HG02588 (cell line): Measurements from ENCODE around the gene GRIA3.

ENCODE experiments used
- ATAC-seq: cut with Tn5 transposase; IDR thresholded peaks from one replicate; pipeline ENCODE4 v1.9.1; 2021; ENCODE audit warnings: mild to moderate bottlenecking, moderate library complexity; ENCODE audit not compliant: unreplicated experiment

GRIA3 gene

DNA sequence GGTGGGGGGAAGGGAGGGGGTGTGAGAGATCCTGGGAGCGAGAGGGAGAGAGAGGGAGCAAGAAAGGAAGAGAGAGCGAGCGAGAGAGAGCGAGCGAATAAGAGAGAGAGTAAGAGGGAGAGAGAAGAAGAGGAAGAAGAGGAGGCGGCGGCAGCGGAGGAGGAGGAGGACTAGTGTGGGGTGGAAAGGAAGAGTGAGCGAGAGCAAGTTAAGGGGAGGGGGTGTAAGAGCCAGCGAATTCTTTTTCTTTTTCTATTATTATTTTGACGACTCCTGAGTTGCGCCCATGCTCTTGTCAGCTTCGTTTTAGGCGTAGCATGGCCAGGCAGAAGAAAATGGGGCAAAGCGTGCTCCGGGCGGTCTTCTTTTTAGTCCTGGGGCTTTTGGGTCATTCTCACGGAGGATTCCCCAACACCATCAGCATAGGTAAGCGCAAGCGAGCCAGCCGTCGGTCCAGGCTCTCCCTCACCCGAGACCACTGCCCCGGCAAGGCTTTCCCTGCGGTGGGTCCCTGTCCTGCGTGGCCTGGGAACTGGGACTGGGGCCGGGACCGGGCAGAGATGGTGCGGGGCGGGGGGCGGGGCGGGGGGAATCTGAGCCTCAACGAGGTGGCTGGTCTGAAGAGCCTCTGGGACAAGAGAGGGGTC is at the start of gene GRIA3:
Gene GRIA3 (plus strand): TSS at position 60 of the 647 bp plus-strand sequence. CDS start 258 bp downstream, at position 318.
- ATAC-seq = no peak

GRCh38 chrX:123138473-123138872 is 45.6 kb upstream of the GRIA3 start:
- no peak for ATAC-seq

DNA sequence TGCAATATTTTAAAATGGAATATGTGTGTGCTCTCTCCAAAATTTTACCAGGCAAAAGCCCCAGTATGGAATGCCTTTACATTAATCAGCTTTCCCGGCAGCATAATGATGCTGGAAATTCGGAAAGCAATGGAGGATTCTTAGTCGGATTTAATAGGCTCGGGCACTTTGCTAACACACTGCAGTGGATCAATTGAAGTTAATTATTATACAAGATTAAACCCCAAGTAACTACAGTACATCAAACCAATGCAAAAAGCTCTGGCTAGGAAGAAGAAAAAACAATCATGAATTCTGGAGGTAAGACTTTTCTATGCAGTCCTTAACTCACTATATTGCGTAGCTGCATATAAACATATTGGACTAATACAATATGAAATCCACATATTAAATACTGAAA is 43.6 kb upstream of the GRIA3 start:
- ATAC-seq = no peak

GRCh38 chrX:123140904-123141303 is 43.2 kb upstream of the GRIA3 start:
- ATAC-seq = no peak

DNA sequence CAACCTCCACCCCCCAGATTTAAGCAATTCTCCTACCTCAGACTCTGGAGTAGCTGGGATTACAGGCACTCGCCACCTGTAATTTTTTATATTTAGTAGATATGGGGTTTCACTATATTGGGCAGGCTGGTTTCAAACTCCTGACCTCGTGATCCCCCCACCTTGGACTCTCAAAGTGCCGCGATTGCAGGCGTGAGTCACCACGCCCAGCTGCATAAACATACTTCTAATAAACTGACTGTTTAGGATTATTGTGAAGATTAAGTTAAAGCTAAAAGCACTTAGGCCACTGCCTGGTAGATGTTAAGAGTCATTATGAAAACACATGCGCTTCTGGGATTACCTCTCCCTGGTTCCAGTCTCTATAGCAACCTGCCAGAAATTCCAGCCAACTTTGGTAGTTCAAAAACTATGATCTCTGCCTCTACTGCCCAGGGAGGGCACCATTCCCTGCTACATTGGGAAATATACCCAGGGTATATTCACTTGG is 30.2 kb upstream of the GRIA3 start:
- ATAC-seq = no peak

GRCh38 chrX:123155327-123155726 is 28.8 kb upstream of the GRIA3 start:
- ATAC-seq = no peak

- no peak for ATAC-seq
Measured at GRCh38 chrX:123157586-123157985, 26.5 kb upstream of the GRIA3 start.

DNA sequence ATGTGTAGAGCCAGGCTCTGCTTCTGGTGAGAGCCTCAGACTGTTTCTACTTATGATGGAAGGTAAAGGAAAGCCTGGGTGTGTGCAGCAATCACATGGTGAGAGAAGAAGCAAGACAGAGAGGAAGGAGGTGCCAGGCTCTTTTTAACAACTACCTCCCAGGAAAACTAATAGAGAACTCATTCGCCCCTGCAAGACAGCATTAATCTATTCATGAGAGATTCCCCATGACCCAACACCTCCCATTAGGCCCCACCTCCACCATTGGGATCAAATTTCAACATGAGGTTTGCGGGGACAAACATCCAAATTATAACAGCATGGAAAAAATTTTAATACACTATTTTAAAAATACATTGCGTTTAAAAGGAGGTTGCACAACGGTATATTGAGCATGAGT is 24.7 kb upstream of the GRIA3 start:
- no peak for ATAC-seq

- ATAC-seq = no peak
Measured at GRCh38 chrX:123167621-123168020, 16.5 kb upstream of the GRIA3 start.

GRCh38 chrX:123169247-123169901 is 14.7 kb upstream of the GRIA3 start:
- no peak for ATAC-seq

DNA sequence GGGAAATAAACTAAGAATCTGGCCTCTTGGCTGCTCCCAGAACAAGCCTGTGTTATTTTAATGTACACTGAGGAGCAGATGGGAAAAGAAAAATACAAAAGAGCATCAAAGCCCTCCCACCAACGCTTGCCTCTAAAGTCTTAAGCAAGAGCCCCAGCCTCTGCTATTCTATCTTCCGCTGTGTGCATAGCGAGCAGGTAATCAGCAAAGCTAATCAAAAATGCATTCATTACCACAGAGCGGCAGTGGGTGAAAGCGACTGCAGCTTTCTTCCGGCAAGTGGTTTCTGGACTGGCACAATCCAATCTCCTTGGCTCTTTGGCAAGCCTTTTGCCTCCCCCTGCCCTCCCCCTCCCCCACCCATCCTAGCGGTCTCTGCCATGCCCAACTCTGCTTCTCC is 13.5 kb upstream of the GRIA3 start:
- ATAC-seq = no peak

DNA sequence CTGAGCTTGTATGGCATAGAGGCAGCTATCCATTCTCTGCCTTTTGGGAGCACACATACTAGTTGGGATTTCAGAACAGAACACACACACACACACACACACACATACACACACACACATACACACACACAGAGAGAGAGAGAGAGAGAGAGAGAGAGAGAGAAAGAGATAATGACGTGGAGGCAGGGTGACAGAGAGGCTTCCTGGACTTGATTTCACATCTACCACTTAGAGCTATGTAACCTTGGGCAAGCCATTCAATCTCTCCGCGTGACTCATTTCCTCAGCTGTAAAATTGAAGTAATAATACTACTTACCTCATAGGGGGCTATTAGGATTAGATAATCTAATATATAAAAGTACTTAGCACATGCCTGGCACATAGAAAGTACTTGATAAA is 12.3 kb upstream of the GRIA3 start:
- ATAC-seq = no peak

DNA sequence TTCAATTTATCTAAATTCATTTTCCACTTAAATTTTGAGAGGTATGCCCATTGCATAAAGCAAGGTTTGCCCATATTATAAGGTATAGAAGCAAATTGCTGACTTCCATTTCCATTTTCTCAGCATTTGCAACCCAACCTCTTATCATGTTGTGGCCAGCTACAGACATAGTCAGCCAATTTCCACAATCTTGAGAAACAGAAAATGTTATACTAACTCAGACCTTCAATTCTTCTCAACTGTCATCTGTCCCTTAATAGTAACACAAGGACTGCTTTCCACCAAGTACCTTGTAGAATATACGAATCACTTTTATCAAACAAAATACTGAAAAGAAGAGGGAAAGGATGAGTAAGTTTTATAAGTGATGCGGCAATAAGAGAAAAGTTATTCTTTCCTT is 11.2 kb upstream of the GRIA3 start:
- ATAC-seq = no peak

DNA sequence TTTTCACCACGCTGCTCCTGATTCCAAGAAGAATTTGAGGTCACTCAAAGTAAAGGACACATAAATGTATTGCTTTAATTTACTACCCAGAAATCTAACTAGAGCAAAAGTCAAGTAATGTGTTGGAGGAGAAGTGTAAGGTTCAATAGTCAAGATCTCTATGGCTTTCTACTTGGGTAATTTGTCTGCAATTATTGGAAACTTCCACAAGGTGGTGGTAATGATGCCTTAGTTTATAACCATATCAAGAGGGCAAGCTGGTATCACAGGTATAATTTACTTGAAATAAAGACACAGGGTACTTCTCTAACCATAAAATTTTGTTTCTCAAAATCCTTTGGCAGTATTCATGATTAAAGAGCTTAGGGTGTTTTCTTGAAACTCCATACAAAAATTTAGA is 10.2 kb upstream of the GRIA3 start:
- no peak for ATAC-seq

DNA sequence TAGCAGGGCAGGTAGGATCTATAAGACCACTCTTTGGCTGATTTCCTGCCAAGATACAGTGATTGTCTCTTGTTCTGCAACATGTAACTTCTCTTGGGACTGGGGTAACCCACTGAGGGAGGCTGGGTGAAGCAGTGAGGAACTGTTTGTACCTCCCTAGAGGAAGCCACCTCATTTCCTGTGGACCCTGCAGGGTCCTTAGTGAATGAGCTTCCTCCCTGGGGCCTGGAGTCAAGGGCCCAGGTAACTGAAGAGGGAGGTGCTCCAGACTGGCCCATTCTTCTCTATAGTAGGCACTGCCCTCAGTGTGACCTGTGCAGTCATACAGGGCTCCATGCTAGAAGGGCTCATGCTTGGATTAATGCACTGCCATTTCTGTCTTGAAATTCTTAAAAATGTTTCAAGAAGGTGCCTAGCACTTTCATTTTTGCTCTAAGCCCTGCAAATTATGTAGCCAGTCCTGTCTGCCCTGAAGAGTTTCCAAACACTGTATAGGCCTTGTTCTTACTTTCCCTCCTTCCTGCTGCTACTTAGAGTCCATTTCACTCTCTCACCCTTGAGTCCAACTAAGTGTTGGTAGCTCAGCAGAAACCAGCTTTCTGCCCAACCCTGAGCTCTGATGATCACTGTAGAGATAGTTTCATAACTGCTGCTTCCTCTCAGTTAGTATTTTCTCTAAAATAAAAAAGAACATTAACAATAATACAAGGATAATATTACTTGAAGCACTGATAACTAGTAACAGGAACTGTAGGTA is 8.5 kb upstream of the GRIA3 start:
- ATAC-seq = no peak

DNA sequence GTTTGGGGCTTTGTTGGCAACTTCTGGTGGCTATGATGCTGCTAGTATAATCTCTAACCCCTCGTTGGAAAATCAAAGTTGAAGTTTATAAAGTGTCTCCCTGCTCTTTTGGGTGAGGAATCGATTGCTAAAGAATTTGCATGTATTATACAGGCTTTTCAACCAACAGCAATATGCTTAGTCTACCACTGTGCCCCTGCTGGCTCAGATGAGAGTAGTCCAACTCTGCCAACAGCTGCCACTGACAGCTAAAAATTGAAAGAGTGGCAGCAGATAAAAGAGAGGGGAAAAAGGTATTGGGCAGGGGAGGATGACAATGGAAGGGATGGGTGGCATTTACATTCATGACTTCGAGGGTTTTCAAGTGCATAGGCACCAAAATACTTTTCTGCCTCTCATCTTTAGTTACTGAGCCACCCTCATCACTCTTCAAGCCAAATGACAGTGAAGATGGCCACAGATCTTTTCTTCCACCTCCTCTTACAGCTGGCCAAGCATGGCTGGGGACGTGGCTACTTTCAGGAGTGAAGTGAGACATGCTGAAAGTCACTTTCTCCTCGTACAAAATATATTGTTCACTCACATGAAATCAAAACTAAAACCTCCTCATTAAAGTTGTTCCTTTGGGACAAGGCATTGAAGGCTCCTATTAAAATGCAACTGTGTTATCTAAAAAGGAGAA is 2.7 kb upstream of the GRIA3 start:
- no peak for ATAC-seq

DNA sequence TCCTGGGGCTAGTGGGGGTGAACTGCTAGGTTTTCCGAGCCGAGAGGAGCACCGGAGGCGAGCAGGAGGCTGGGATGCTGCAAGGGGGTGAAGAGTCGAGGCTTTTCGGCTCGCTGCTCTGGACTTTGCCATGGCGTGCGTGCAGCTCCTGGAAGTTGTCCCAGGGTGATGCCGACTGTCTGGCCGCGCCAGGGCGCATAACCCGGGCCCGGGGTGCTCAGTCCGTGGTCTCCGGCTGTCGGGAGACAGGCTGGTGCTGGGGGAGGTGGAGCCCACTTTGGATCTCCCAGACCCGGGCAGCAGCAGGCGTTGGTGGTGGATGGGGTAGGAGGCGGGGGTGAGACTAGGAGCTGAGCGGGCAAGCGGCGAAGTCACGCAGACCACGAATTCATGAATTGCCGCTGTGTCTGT is 793 bp downstream of the GRIA3 start:
- no peak for ATAC-seq

DNA sequence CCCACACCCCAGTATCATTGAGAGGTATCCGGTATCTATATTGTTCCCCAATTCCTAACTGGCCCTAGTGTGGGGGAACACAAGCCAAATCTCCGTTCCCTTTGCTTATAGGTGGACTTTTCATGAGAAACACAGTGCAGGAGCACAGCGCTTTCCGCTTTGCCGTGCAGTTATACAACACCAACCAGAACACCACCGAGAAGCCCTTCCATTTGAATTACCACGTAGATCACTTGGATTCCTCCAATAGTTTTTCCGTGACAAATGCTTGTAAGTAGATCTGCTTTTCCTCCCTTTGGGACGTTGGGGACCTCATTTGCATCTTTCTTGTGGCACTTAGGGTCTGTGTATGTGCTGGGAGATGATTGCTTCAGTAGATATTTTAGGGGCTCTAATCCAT is 1.6 kb downstream of the GRIA3 start:
- ATAC-seq = no peak

DNA sequence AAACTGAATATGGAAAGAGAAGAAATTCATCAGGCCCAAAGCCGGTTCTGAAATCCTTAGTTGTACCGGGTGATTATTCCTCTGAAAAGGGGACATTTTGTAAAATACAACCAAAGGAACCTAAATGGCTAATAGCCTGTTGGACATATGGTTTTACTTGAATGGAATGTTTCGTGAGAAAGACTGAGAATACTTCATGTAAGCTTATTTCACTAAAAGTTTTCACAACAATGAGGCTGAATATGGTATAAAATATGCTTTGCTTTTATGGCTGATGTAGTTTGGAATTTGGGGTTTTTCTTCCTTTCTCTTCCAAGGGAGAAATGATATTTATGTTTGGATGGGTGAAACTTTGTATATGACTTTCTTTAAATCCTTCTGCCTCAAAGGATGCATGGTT is 2.7 kb downstream of the GRIA3 start:
- ATAC-seq = no peak

DNA sequence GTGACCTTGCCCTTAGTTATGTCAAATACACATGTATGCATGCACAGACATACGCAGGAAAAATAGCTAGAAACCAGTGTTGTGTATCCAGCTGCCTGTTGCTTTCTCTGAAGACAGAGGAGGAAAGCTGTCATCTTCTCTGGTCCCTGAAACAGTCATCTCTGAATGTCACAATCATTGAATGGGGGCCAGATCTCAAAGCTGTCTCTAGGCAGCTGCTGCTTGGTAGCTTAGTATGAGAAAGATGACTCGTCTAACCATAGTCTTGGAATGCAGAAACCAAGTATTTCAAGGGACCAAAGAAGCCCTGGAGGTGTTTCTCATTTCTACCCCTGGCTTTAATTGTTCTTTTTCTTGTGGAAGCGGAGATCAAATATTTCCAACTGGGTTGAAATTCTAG is 4.0 kb downstream of the GRIA3 start:
- no peak for ATAC-seq

- no peak for ATAC-seq
Measured at GRCh38 chrX:123189338-123189737, 5.3 kb downstream of the GRIA3 start.
